GM12878 (cell line): Measurements from ENCODE around the gene NRG4. TPM values are rescaled to one million over a fixed set of nuclear protein-coding genes. Genes with fewer than 3 reads are reported as not detected.

Experiments used
- ATF3 ChIP-seq: IDR thresholded peaks from 2 replicates; pipeline ENCODE4 v1.6.1; 2011; ENCODE audit warnings: low read depth, mild to moderate bottlenecking, low read length, moderate library complexity, borderline replicate concordance; ENCODE audit errors: extremely low read depth
- BCLAF1 ChIP-seq: fragments of 450-650 bp; IDR thresholded peaks from 2 replicates; pipeline ENCODE4 v1.6.1; 2017; ENCODE audit warnings: antibody characterized with exemption, mild to moderate bottlenecking, moderate library complexity
- BRCA1 ChIP-seq: IDR thresholded peaks from 2 replicates; pipeline ENCODE4 v1.6.1; 2011; ENCODE audit warnings: low read depth, low read length, improper control_type of control experiment
- CHD1 ChIP-seq: IDR thresholded peaks from 2 replicates; pipeline ENCODE4 v1.6.1; 2012; ENCODE audit warnings: low read depth, low read length, improper control_type of control experiment
- HDGF ChIP-seq: fragments of 450-650 bp; IDR thresholded peaks from 2 replicates; pipeline ENCODE4 v1.6.1; 2016; ENCODE audit warnings: antibody characterized with exemption
- HSF1 ChIP-seq: fragments of 150-350 bp; IDR thresholded peaks from 2 replicates; pipeline ENCODE4 v1.6.1; 2014; ENCODE audit warnings: mild to moderate bottlenecking, low read depth, low read length
- MLLT1 ChIP-seq: fragments of 450-650 bp; IDR thresholded peaks from 2 replicates; pipeline ENCODE4 v1.6.1; 2016; ENCODE audit warnings: mild to moderate bottlenecking
- MXI1 ChIP-seq: fragments of 150-350 bp; IDR thresholded peaks from 2 replicates; pipeline ENCODE4 v1.6.1; 2011; ENCODE audit warnings: low read depth, mild to moderate bottlenecking, inconsistent platforms, low read length, improper control_type of control experiment
- MYC ChIP-seq: IDR thresholded peaks from 2 replicates; pipeline ENCODE4 v1.6.1; 2011; ENCODE audit warnings: mild to moderate bottlenecking, low read length, moderate library complexity, inconsistent platforms; ENCODE audit not compliant: insufficient read depth, insufficient replicate concordance, insufficient read length, severe bottlenecking
- NFYA ChIP-seq: IDR thresholded peaks from 2 replicates; pipeline ENCODE4 v1.6.1; 2011; ENCODE audit warnings: low read depth, mild to moderate bottlenecking, low read length, improper control_type of control experiment, borderline replicate concordance
- NR2F1 ChIP-seq: fragments of 450-650 bp; conservative IDR thresholded peaks from 2 replicates; pipeline ENCODE4 v1.6.1; 2017; ENCODE audit warnings: mild to moderate bottlenecking
- POU2F2 ChIP-seq: IDR thresholded peaks from 3 replicates; pipeline ENCODE4 v1.6.1; 2011; ENCODE audit warnings: low read depth, mild to moderate bottlenecking, low read length, borderline replicate concordance
- RAD51 ChIP-seq: fragments of 450-650 bp; IDR thresholded peaks from 2 replicates; pipeline ENCODE4 v1.6.1; 2016; ENCODE audit warnings: moderate library complexity, mild to moderate bottlenecking, inconsistent platforms
- RB1 ChIP-seq: fragments of 450-650 bp; formaldehyde crosslinking; IDR thresholded peaks from 2 replicates; pipeline ENCODE4 v1.6.1; 2017; ENCODE audit warnings: mild to moderate bottlenecking, borderline replicate concordance
- RBBP5 ChIP-seq: fragments of 200-600 bp; sonication (generic); conservative IDR thresholded peaks from 2 replicates; pipeline ENCODE4 v1.6.1; 2016
- SIN3A ChIP-seq: IDR thresholded peaks from 2 replicates; pipeline ENCODE4 v1.6.1; 2012; ENCODE audit warnings: low read depth, low read length, improper control_type of control experiment
- SMAD1 ChIP-seq: fragments of 450-650 bp; IDR thresholded peaks from 2 replicates; pipeline ENCODE4 v1.6.1; 2018; ENCODE audit warnings: mild to moderate bottlenecking, low read depth; ENCODE audit not compliant: partially characterized antibody
- SMC3 ChIP-seq: IDR thresholded peaks from 2 replicates; pipeline ENCODE4 v1.6.1; 2011; ENCODE audit warnings: low read length, improper control_type of control experiment, borderline replicate concordance
- ZBTB40 ChIP-seq: fragments of 450-650 bp; IDR thresholded peaks from 2 replicates; pipeline ENCODE4 v1.6.1; 2016; ENCODE audit warnings: mild to moderate bottlenecking, moderate library complexity, borderline replicate concordance
- polyA plus RNA-seq, 11 experiments: library from polyadenylated mRNA; depleted of rRNA in 4 of 11; unstranded in 6 of 11; stranded (reverse) in 5 of 11; fragments of >200 nt; fragmentation: Nextera tagmentation in 4 of 11; fragmentation: Illumina TruSeq in 1 of 11; extraction: Ambion mirVana in 4 of 11; extraction: Trizol in 1 of 11; gene quantifications; 1 replicate in 1 of 11; 2 replicates in 10 of 11; pipeline versions ENCODE4 v1.2.1 to v1.2.3, GENCODE V29; 2011 to 2016; ENCODE audit warnings: inconsistent platforms in 2 of 11, missing spikeins in 2 of 11, low read depth in 1 of 11
- total RNA-seq, 4 experiments: library from RNA; depleted of rRNA in 3 of 4; stranded (reverse); fragments of >200 nt in 3 of 4; fragmentation: Illumina TruSeq in 1 of 4; extraction: Trizol in 1 of 4; gene quantifications; 2 replicates each; pipeline versions ENCODE4 v1.2.1 to v1.2.3, GENCODE V29; 2013 to 2021

Gene NRG4
- total and polyA plus RNA-seq, 10 of the 15 experiments (the other 5 are each of a cell fraction or from before 2014, with no cell fraction given), result 0.76 to 8.3 (median 5.5) TPM

GRCh38 chr15:76059320-76060117, 47.3 kb upstream of the NRG4 start, which contains the start of gene TMEM266 (continued):
- TF ChIP-seq MXI1, result peak; percentile 14; the same call in 1 of the 2 replicates
- TF ChIP-seq SMC3, result no peak
- no peak for TF ChIP-seq BRCA1
- no peak for TF ChIP-seq ATF3
- TF ChIP-seq BCLAF1, result no peak
- TF ChIP-seq NR2F1, result peak; percentile 46; the same call in 1 of the 2 replicates
- no peak for TF ChIP-seq RAD51
- no peak for TF ChIP-seq NFYA
- TF ChIP-seq CHD1, result no peak
- no peak for TF ChIP-seq SMAD1
- no peak for TF ChIP-seq MYC
- no peak for TF ChIP-seq HDGF
- TF ChIP-seq MLLT1, result no peak
- no peak for TF ChIP-seq RBBP5
- TF ChIP-seq POU2F2, result no peak
- TF ChIP-seq RB1, result no peak
- no peak for TF ChIP-seq HSF1
- TF ChIP-seq ZBTB40, result no peak
- TF ChIP-seq SIN3A, result no peak
